Panc1 (cell line): Measurements from ENCODE around the gene KRT4.

Experiments
- CTCF ChIP-seq: fragments of 450-650 bp; IDR thresholded peaks from 2 replicates; pipeline ENCODE4 v1.5.1; 2017; ENCODE audit warnings: mild to moderate bottlenecking
- POLR2AphosphoS5 ChIP-seq: IDR thresholded peaks from 2 replicates; pipeline ENCODE4 v1.6.1; 2012; ENCODE audit warnings: mild to moderate bottlenecking, low read depth, low read length, moderate library complexity
- REST ChIP-seq, 2 experiments: IDR thresholded peaks; 2 replicates each; pipeline ENCODE4 v1.6.1; 2011 to 2012; ENCODE audit warnings: low read depth in 2 of 2, control low read depth in 1 of 2, low read length in 1 of 2, mild to moderate bottlenecking in 1 of 2, moderate library complexity in 1 of 2; ENCODE audit not compliant: insufficient read depth in 1 of 2
- SIN3A ChIP-seq: IDR thresholded peaks from 2 replicates; pipeline ENCODE4 v1.6.1; 2012; ENCODE audit warnings: low read depth, mild to moderate bottlenecking, low read length, moderate library complexity, borderline replicate concordance; ENCODE audit not compliant: insufficient read depth
- TCF7L2 ChIP-seq: IDR thresholded peaks from 2 replicates; pipeline ENCODE4 v1.6.1; 2011; ENCODE audit warnings: mild to moderate bottlenecking, low read depth, low read length, inconsistent platforms

- TF ChIP-seq CTCF, result no peak
- no peak for TF ChIP-seq SIN3A
- TF ChIP-seq REST (IDR thresholded peaks at IDR 0.05; ENCODE audit: insufficient read depth in 1 of 2, low read depth in 2 of 2, low read length in 1 of 2), result no peak
- TF ChIP-seq POLR2AphosphoS5, result no peak
- TF ChIP-seq TCF7L2, result no peak
Measured at GRCh38 chr12:52824741-52825410, 11.0 kb upstream of the KRT4 start.
